GM12801 (cell line): ENCODE measurements around the gene GAPDHS.

Experiments
- CTCF ChIP-seq: IDR thresholded peaks from one replicate; pipeline ENCODE4 v1.5.1; 2011; ENCODE audit warnings: control low read depth; ENCODE audit not compliant: insufficient read length; ENCODE audit errors: extremely low read depth

GAPDHS gene

GRCh38 chr19:35511337-35511736 is 21.9 kb upstream of the GAPDHS start:
- no peak for TF ChIP-seq CTCF

- no peak for TF ChIP-seq CTCF
Measured at GRCh38 chr19:35512831-35513627, 20.2 kb upstream of the GAPDHS start.

- no peak for TF ChIP-seq CTCF
Measured at GRCh38 chr19:35513628-35514281, 19.5 kb upstream of the GAPDHS start, which contains the start of gene DMKN. Gene DMKN, minus strand, starts transcription at chr19:35513649. Its CDS starts 174 bp downstream, at chr19:35513475.

DNA sequence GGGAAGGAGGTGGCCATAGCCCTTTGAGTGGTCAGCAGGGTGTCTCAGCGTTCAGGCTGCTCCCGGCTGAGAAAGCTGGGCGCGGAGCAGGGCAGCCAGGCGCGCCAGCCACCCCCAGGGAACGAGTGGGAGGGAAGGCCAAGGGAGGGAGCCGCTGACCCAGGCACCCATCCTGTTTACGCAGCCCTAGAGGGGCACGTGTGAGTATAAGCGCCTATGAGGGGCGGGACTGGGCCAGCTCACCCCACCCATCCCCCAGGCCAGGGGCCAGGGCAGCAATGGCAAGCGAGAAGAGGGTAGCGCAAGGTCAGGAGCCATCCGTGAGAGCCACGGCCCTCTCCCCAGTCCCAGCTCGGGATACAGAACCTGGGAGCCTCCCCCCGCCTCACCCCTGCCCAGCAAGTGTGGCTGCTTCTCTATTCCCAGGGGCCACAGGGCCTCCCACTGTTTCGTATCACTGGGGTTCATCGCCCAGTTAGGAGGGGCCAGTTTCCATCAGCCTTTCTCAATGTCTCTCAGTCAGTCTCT is 18.9 kb upstream of the GAPDHS start:
- TF ChIP-seq CTCF = no peak

DNA sequence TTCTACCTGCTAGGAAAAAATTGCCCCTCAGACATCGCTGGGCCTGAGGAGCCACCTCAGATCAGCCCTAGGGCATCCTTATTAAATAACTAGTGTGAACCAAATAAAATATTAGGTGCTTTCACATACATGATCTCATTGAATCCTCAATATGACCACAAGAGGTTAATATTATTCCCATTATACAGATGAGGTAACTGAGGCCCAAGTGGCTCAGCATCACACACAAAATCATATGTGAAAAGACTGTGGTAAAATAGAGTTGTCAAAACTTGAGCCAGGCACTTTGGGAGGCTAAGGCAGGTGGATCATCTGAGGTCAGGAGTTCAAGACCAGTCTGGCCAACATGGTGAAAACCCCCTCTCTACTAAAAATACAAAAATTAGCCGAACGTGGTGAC is 16.9 kb upstream of the GAPDHS start:
- TF ChIP-seq CTCF = no peak

- TF ChIP-seq CTCF = no peak
Measured at GRCh38 chr19:35517342-35517741, 15.9 kb upstream of the GAPDHS start.

DNA sequence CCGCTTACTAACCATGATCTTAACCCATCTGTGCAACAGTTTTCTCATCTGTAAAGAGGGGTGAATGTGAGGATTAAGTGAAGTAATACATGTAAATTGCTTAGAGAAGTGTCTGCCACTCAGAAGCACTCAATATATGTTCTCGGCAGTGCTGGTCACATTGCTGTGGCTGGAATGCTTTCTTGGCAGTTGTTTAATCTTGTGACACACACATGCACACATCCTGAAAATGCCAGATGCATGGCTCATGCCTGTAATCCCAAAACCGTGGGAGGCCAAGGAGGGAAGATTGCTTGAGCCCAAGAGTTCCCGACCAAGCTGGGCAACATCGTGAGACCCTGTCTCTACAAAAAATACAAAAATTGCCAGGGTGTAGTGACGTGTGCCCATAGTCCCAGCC is 14.9 kb upstream of the GAPDHS start:
- no peak for TF ChIP-seq CTCF
